ENCODE results near the gene DCAKD. TPM values are rescaled to one million over a fixed set of nuclear protein-coding genes. Genes with fewer than 3 reads are reported as not detected.

DCAKD gene
- total and polyA plus RNA-seq, 2 donors (not counting 3 experiments of a cell fraction or from before 2014, with no cell fraction given), result 30.8 to 36.5 TPM

Small RNAs within 50 kb of the gene (small RNA-seq; reads per million reads assigned to genes)
- not detected for gene AC015936.2 (ENCODE audit: insufficient read depth, insufficient read length, low read depth, low replicate concordance)
- not detected for gene RF00019 (ENCODE audit: insufficient read depth, insufficient read length, low read depth, low replicate concordance)

Other genes starting within 250 kb of the DCAKD start
- 35.9 and 39.7 TPM in 2 replicates for gene GJC1, start 221.3 kb downstream of the DCAKD start, total RNA-seq
- 11.9 and 13.8 TPM in 2 replicates for gene GJC1, start 221.3 kb downstream of the DCAKD start, polyA plus RNA-seq
- gene HIGD1B, start 203.7 kb downstream of the DCAKD start, total RNA-seq, result not detected in 2 replicates
- not detected in 2 replicates for gene HIGD1B, start 203.7 kb downstream of the DCAKD start, polyA plus RNA-seq
- gene EFTUD2, start 152.2 kb downstream of the DCAKD start, total RNA-seq, result 170 and 171 TPM in 2 replicates
- 118 and 125 TPM in 2 replicates for gene EFTUD2, start 152.2 kb downstream of the DCAKD start, polyA plus RNA-seq
- gene GFAP, start 136.1 kb downstream of the DCAKD start, total RNA-seq, result 0.42 TPM in 1 of 2 replicates, not detected in the other
- 0.07 and 0.16 TPM in 2 replicates for gene GFAP, start 136.1 kb downstream of the DCAKD start, polyA plus RNA-seq
- 48.4 and 50.3 TPM in 2 replicates for gene KIF18B, start 103.9 kb downstream of the DCAKD start, total RNA-seq
- gene KIF18B, start 103.9 kb downstream of the DCAKD start, polyA plus RNA-seq, result 24.5 and 25.2 TPM in 2 replicates
- gene C1QL1, start 83.3 kb downstream of the DCAKD start, total RNA-seq, result 0.35 TPM in 2 replicates
- 0.72 and 0.75 TPM in 2 replicates for gene C1QL1, start 83.3 kb downstream of the DCAKD start, polyA plus RNA-seq
- 126 and 135 TPM in 2 replicates for gene NMT1, start 9.7 kb upstream of the DCAKD start, total RNA-seq
- 25.7 and 37.6 TPM in 2 replicates for gene NMT1, start 9.7 kb upstream of the DCAKD start, polyA plus RNA-seq
- 35.0 and 43.1 TPM in 2 replicates for gene PLCD3, start 80.9 kb upstream of the DCAKD start, total RNA-seq
- gene PLCD3, start 80.9 kb upstream of the DCAKD start, polyA plus RNA-seq, result 30.4 and 42.0 TPM in 2 replicates
- 6.7 and 7.5 TPM in 2 replicates for gene ACBD4, start 84.1 kb upstream of the DCAKD start, total RNA-seq
- 4.5 and 4.7 TPM in 2 replicates for gene ACBD4, start 84.1 kb upstream of the DCAKD start, polyA plus RNA-seq
- 20.0 and 20.6 TPM in 2 replicates for gene HEXIM1, start 96.8 kb upstream of the DCAKD start, total RNA-seq
- 5.0 and 7.0 TPM in 2 replicates for gene HEXIM1, start 96.8 kb upstream of the DCAKD start, polyA plus RNA-seq
- 3.8 and 4.3 TPM in 2 replicates for gene HEXIM2, start 110.2 kb upstream of the DCAKD start, total RNA-seq
- gene HEXIM2, start 110.2 kb upstream of the DCAKD start, polyA plus RNA-seq, result 2.9 and 3.7 TPM in 2 replicates
- 1.6 and 1.7 TPM in 2 replicates for gene FMNL1, start 170.3 kb upstream of the DCAKD start, total RNA-seq
- 0.30 and 0.95 TPM in 2 replicates for gene FMNL1, start 170.3 kb upstream of the DCAKD start, polyA plus RNA-seq
- gene SPATA32, start 210.5 kb upstream of the DCAKD start, total RNA-seq, result not detected in 2 replicates
- not detected in 2 replicates for gene SPATA32, start 210.5 kb upstream of the DCAKD start, polyA plus RNA-seq